ENCODE results near the gene PEAK3. TPM values are rescaled to one million over a fixed set of nuclear protein-coding genes. Genes with fewer than 3 reads are reported as not detected.

Gene PEAK3
- total RNA-seq, 1 donor from 2014 or later = 2.0 TPM

- no peak for TF ChIP-seq POLR2AphosphoS5 (IDR thresholded peaks at IDR 0.05; ENCODE audit: insufficient read depth in 1 of 2, low read depth in 1 of 2)
- no peak for TF ChIP-seq POLR2A (IDR thresholded peaks at IDR 0.05)
- no peak for TF ChIP-seq CTCF (IDR thresholded peaks at IDR 0.05)
- Histone ChIP-seq H3K9me3 (no peaks in the 10 kb centered on the region), H3K36me3 (peaks cover 0 to 33% of the 10 kb centered on the region in 2 donors), H3K4me1 (no peaks in the 10 kb centered on the region), H3K4me3 (no peak overlapping the region), H3K27ac (no peak overlapping the region), H3K27me3 (no peaks in the 10 kb centered on the region)
- no peak for DNase-seq (ENCODE audit: extremely low spot score in 2 of 2)
- intact Hi-C loops (cut with DNase I) = no loop called here
These were observed 55.1 kb downstream of the PEAK3 start for GRCh38 chr19:2226840-2227360.

- H3K27me3 ChIP-seq = no peaks in the 10 kb centered on the region
- intact Hi-C loops (cut with DNase I) = no loop called here
- TF ChIP-seq POLR2A (IDR thresholded peaks at IDR 0.05) = no peak
- TF ChIP-seq CTCF (IDR thresholded peaks at IDR 0.05) = no peak
- TF ChIP-seq POLR2AphosphoS5 (IDR thresholded peaks at IDR 0.05; ENCODE audit: insufficient read depth in 1 of 2, low read depth in 1 of 2) = no peak
- H3K9me3 ChIP-seq = no peaks in the 10 kb centered on the region
- DNase-seq (ENCODE audit: extremely low spot score in 2 of 2) = no peak
- peaks cover 0 to 33% of the 10 kb centered on the region in 2 donors for H3K36me3 ChIP-seq
- H3K4me3 ChIP-seq = no peak overlapping the region
- no peaks in the 10 kb centered on the region for H3K4me1 ChIP-seq
- H3K27ac ChIP-seq = no peak overlapping the region
These were observed 55.7 kb downstream of the PEAK3 start for GRCh38 chr19:2226051-2226839.

- Histone ChIP-seq H3K4me3 (no peak overlapping the region), H3K27ac (no peak overlapping the region), H3K36me3 (peaks cover 0 to 33% of the 10 kb centered on the region in 2 donors), H3K4me1 (no peaks in the 10 kb centered on the region), H3K27me3 (no peaks in the 10 kb centered on the region), H3K9me3 (no peaks in the 10 kb centered on the region)
- DNase-seq (ENCODE audit: extremely low spot score in 2 of 2) = no peak
- intact Hi-C loops (cut with DNase I) = no loop called here
- no peak for TF ChIP-seq CTCF (IDR thresholded peaks at IDR 0.05)
- TF ChIP-seq POLR2AphosphoS5 (IDR thresholded peaks at IDR 0.05; ENCODE audit: insufficient read depth in 1 of 2, low read depth in 1 of 2) = no peak
- TF ChIP-seq POLR2A (IDR thresholded peaks at IDR 0.05) = no peak
These were observed 56.4 kb downstream of the PEAK3 start for GRCh38 chr19:2225415-2226050.

DNA sequence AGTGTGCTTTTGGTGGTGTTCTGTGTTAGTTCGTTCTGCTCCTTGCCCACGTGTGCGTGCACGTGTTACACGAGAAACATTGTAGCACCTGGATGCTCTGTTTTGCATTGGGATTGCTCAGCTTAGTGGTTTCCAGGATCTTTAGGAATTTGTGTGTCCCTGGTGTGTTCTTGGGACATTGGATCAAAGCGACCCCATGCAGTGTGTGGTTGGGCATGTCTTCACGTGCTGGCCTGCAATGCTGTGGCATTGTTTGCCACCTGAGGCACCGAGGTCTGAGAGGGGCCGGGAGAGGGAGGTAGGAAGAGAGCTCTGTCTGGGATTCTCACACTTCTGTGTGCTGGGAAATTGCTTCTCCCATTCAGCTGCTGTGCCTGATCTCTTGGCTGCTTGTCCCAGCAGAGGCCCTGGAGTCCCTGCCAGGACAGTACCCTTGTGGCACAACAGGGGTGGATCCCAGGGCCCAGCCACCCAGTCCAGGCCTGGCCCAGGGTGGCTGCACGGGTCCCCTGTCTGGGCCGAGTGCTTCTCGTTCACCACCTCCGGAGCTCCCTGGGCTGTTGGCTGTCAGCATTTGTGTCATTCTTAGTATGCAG is 57.1 kb downstream of the PEAK3 start:
- no peak overlapping the region for H3K4me3 ChIP-seq

More for the DNA sequence above, 57.1 kb downstream of the PEAK3 start:
- TF ChIP-seq CTCF (IDR thresholded peaks at IDR 0.05) (no peak), POLR2AphosphoS5 (IDR thresholded peaks at IDR 0.05; ENCODE audit: insufficient read depth in 1 of 2, low read depth in 1 of 2) (no peak), POLR2A (IDR thresholded peaks at IDR 0.05) (no peak)
- H3K4me1 ChIP-seq = no peaks in the 10 kb centered on the region
- no peaks in the 10 kb centered on the region for H3K9me3 ChIP-seq
- no peak for DNase-seq (ENCODE audit: extremely low spot score in 2 of 2)
- H3K36me3 ChIP-seq = peaks cover 0 to 35% of the 10 kb centered on the region in 2 donors
- intact Hi-C loops (cut with DNase I) = no loop called here
- no peaks in the 10 kb centered on the region for H3K27me3 ChIP-seq
- no peak overlapping the region for H3K27ac ChIP-seq

MicroRNA genes within 50 kb of the gene (microRNA counts, 767-probe panel; counts per million panel counts)
- 238 to 261 counts per million in 2 donors for microRNA hsa-miR-1227

Small RNAs within 50 kb of the gene (microRNA-seq; reads per million reads assigned to microRNA genes)
- 1.9 reads per million for gene MIR1227 (ENCODE audit: borderline number of aligned reads, borderline replicate concordance)
- gene MIR4321 (ENCODE audit: borderline number of aligned reads, borderline replicate concordance) = not detected

Small RNAs within 50 kb of the gene (small RNA-seq; reads per million reads assigned to genes)
- gene MIR1227 = not detected

Other genes starting within 250 kb of the PEAK3 start
- gene MKNK2, start 230.9 kb downstream of the PEAK3 start, total RNA-seq = 185 TPM
- 50.6 TPM for gene MOB3A, start 185.8 kb downstream of the PEAK3 start, total RNA-seq
- gene IZUMO4, start 185.3 kb downstream of the PEAK3 start, total RNA-seq = 7.9 TPM
- gene AP3D1, start 130.6 kb downstream of the PEAK3 start, total RNA-seq = 62.9 TPM
- gene DOT1L, start 118.2 kb downstream of the PEAK3 start, total RNA-seq = 13.0 TPM
- gene PLEKHJ1, start 45.8 kb downstream of the PEAK3 start, total RNA-seq = 30.7 TPM
- gene SF3A2, start 45.4 kb downstream of the PEAK3 start, total RNA-seq = 71.2 TPM
- 2.7 TPM for gene AMH, start 32.9 kb downstream of the PEAK3 start, total RNA-seq
- not detected for gene JSRP1, start 25.8 kb downstream of the PEAK3 start, total RNA-seq
- gene LINGO3, start 26.0 kb upstream of the PEAK3 start, total RNA-seq = not detected
- 135 TPM for gene LSM7, start 46.4 kb upstream of the PEAK3 start, total RNA-seq
- 54.3 TPM for gene SPPL2B, start 46.5 kb upstream of the PEAK3 start, total RNA-seq
- gene TMPRSS9, start 78.1 kb upstream of the PEAK3 start, total RNA-seq = not detected
- gene TIMM13, start 145.4 kb upstream of the PEAK3 start, total RNA-seq = 20.9 TPM
- 41.0 TPM for gene LMNB2, start 174.8 kb upstream of the PEAK3 start, total RNA-seq
- 181 TPM for gene GADD45B, start 194.0 kb upstream of the PEAK3 start, total RNA-seq